Stimulated activated CD4-positive, alpha-beta T cell treated with anti-CD3 and anti-CD28 coated beads, Interleukin-2, amount 100 ng/mL, for 4 hours (primary cell): ENCODE data around the gene NTM.

Experiments used
- DNase-seq: peaks from one replicate; pipeline ENCODE4 v3.0.0-alpha.2; 2020; ENCODE audit warnings: low read depth

The NTM gene

GRCh38 chr11:131499199-131499598, 128.8 kb downstream of the NTM start:
- no peak for DNase-seq

DNA sequence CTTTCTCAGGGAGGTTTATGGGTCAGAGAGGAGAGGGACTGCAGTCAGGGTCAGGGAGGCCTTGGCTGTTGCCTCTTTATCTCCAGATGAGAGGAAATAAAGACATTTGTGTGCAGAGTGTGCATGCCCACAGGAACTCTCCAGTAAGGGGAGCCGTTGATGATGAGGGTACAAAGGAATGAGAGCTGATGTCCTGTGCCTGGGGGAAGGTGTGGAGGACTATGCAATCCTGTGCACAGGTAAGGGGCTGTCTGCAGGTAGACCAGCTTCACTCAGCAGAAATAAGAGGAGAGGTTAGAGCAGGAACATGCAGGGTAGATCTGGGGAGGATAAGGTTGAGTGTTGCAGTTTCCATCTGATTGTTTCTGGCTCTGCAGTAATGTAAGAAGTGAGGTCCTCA, 132.6 kb downstream of the NTM start:
- DNase-seq = no peak

DNA sequence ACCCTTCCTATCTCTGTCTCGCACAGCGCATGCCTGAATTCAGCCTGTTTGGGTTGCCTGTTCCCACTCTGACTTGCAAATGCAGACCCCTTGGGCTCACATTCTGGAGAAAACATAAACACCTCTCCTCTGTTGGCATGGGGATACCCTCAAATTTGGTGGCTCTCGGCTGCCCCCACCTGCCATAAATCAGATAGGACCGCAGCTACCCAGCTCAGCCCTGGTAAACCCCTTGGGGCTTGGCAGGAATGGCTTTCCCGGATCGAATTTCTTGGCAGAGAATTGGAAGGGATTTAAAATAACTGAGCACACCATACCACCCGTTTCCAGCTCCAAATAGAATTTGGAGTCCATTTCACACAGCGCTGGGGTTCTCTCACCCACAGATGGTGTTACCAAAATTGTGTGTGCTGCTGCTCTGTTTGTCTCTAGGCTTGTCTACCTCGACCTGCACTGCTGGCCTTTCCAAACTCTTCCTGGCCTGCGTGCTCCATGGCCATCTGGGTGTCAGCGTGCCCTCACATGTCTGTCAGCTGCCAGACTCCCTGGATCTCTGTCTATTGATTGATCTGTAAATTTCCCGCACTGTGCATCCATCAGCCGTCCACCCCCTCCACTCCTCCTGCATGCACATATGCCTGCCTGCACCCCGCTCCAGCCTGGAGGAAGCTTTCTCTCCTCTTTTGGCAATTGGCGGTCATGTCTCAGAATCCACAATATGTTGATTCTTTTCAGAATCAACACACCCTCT, 134.0 kb downstream of the NTM start:
- no peak for DNase-seq

DNA sequence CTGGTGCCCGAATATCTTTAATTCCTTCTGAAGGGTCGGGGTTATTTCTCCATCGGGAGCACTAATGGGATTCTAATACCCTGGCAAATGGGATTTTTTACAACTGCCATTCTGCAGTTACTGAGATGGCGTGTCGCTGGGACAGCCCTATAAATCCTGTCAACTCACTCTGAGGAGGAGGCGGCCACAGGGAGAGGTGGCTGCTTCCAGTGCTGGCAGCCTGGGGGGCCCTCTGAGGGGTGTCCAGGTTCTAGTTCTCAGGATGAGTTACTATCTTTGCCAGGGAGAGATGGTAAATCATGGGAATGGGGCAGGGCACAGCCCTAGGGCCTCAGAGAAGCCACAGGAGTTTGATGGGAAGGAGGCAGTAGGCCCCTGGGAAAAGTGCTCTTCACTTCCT, 135.9 kb downstream of the NTM start:
- no peak for DNase-seq

DNA sequence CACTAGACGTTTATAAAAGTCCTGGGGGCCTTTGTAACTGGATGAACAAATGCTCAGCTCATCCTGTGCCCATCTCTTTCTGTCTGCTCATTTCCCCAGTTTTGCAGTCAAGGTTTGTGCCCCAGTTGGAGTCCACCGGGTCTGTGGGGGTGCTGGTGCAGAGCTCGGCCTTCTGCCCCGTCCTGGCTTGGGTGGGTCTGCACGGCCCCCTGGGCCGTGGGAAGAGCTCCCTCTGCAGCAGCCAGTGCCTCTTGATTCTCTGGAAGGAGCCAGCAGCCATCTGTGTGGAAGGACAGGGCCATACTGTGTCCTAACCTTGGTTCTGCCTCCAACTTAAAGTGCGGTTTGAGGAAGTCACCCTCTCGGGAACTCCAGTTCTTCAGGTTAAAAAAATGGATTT, 140.2 kb downstream of the NTM start:
- DNase-seq = no peak

DNA sequence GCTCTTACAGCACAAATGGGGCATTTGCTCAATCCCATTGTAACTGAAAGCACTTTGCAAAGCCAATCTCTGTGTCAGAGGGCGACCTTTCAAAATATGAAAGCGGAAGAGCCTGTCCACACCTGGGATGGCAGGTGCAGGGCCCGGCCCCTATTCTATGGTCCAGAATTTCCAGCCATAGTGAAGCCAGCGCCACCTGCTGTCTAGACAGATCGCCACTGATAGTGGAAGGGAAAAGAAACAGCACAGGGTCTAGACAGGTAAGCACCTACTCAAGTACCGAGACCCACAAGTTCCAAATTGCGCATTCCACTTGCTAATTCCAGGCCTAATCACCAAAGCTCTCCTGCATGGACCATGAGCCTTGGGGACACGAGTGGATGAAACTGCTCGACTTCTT, 141.4 kb downstream of the NTM start:
- DNase-seq = no peak

DNA sequence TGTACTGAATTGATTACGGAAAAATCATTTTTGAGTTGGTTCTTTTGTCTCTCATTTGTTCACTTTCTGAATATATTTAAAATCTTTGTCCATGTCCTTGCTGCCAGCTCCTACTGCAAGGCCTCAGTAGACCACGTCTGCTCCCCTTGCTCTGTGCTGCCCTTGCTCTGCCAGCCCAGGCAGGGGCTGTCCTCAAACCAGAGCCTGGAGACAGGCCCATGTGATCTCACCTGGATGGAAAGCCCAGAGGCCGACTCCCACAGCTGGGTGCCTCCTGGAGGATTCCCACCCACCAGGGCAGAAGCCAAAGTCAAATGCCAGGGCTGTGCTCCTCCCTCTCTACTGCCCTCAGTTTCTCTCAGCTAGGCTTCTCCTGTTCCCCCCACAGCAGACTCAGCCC, 141.8 kb downstream of the NTM start:
- no peak for DNase-seq

DNA sequence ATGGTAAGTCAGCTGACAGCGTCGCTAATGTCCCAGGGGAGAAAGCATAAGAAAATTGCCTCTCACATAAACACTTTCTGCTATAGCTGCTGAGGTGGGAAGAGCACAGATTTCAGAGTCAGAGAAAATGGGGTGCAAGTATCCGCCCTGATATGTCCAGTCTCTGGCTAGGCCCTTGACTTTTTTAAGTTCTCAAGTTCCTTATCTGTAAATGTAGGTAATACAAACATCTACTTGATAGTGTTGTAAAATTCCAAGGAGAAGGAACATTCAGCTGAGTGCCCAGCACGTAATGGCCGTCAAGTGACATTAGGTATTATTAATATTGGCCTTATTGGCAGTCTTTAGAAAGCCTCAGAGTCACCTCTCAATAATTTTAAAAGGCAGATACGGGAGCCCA, 143.6 kb downstream of the NTM start:
- no peak for DNase-seq

DNA sequence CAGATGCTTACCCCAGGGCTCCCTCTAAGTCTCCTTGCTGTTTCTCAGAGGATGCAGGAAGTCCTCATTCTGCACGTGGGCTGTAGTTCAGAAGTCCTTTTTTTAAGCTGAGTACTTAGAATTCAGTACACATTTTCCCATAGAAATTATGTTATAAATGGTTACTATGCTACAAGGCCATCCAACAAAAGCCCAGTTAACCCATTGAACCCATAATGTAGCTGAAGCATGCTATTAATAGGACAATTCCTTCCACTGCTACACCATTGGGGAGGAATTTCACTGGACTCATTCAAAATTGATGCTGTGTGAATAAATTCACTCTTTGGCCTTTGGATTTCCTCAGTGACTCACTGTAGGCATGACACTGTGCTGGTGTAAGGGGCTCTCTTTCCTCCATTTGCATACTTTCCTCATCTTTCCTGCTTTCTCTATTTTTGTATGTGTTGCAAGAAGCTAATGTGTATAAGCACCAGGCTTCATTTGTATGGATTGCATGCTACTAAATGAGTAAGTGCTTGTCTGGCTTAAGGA, 148.0 kb downstream of the NTM start:
- no peak for DNase-seq

- no peak for DNase-seq
These were observed 152.4 kb downstream of the NTM start for GRCh38 chr11:131522851-131523250.

DNA sequence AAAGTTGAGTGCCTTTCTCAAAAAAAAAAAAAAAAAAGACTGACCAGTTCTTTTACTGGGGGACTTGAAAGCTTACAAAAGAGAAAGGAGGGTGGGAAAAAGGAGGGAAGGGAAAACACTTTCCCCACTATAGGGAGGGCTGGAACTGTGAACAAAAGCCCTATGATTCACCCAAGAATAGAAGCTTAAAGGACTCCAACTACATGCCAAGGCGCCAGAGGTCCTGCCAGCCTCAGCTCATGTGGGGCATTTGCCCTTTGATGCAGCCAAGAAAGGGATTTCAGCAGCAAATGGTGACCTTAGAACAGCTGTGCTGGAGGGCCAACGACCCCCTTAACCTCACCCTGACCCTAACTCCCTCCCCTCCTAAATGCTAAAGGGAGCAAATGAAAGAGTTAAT, 160.0 kb downstream of the NTM start:
- DNase-seq = no peak

GRCh38 chr11:131533149-131533548, 162.7 kb downstream of the NTM start:
- no peak for DNase-seq

GRCh38 chr11:131533998-131534397, 163.6 kb downstream of the NTM start:
- no peak for DNase-seq

DNA sequence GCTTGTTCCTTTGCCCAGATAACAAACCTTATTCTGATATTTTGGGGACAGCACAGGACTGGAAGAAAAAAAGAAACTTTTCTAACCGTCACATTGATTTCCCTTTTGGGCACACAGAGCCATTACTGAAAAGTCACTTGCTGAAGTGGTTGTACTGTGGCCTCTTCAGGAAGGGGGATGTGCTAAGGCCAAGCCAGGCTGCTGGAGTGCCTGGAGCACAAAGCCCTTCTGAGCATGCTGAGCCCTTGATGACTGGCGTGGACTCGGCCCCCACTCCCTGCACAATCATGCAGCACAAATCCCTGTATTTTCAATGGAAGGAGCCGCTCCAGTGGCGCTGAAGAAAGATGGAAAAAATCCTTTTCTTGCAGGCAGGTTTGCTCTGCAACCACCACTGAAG, 164.2 kb downstream of the NTM start:
- DNase-seq = no peak

DNA sequence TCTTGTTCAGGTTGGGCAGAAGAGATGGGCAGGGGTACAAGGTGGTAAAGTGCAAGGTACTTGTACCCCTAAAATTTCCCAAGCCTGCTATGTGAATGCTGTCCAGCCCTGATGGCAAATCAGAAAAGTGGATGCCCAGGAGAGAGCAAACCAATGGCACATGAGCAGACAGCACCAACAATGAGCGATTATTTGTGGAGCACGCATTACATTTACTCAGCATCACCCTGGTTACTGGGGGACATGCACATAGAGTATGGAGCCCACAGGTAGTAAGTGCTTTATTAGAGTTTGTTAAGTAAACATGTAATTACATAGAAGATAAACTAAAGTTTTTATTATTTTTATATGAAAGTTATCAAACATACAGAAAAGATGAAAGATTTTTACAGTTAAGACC, 165.7 kb downstream of the NTM start:
- no peak for DNase-seq

GRCh38 chr11:131537196-131537595, 166.8 kb downstream of the NTM start:
- DNase-seq = no peak

DNA sequence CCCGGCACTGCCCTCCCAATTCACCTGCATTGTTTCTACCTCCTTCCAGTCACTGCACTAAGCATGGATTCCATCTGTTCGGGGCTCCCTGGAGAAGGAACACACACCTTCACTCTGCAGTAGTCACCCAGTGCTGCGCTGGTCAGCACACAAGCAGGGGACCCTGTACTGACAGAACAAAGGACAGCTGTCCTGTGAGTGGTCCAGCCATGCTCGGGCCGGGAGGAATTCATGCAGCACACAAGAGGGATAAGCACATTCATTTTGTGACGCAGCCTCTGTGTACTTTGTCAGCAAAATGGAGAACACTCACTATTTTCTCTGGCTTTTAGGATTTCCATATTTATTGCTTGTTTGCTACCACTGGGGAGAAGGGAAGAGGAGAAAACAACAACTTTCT, 167.3 kb downstream of the NTM start:
- no peak for DNase-seq

- no peak for DNase-seq
These were observed 167.9 kb downstream of the NTM start for GRCh38 chr11:131538322-131538721.

GRCh38 chr11:131540676-131541075, 170.3 kb downstream of the NTM start:
- DNase-seq = no peak

DNA sequence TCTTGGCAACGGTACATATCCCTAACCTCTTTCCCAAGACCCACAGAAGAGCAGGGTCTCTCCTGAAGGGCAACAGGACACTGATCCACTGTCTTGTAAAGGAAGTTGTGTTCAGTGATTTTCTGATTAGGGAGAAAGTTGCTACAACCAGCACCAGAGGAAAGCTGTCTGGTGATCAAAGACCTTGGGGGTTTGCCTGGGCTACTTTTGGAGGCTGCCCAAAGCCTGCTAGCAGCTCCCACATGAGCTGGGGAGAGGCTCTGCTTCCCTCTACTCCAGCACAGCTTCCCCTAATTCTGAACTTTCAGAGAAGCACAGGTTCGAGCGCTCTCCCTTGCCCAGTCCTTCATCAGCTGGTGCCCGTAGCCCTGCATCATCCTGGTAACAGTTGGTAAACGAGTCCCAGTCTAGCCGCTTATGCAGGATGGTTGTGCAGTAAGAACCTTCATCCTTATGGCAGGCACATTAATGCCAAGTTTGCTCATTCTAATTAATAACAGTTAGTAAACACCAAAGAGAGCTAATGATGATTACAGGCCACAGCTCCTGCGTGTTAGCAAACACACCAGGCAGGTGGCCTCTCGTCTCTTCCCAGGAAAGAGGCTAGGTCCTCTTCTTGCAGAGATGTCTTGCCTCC, 173.1 kb downstream of the NTM start:
- DNase-seq = no peak

GRCh38 chr11:131544591-131544990, 174.2 kb downstream of the NTM start:
- no peak for DNase-seq

DNA sequence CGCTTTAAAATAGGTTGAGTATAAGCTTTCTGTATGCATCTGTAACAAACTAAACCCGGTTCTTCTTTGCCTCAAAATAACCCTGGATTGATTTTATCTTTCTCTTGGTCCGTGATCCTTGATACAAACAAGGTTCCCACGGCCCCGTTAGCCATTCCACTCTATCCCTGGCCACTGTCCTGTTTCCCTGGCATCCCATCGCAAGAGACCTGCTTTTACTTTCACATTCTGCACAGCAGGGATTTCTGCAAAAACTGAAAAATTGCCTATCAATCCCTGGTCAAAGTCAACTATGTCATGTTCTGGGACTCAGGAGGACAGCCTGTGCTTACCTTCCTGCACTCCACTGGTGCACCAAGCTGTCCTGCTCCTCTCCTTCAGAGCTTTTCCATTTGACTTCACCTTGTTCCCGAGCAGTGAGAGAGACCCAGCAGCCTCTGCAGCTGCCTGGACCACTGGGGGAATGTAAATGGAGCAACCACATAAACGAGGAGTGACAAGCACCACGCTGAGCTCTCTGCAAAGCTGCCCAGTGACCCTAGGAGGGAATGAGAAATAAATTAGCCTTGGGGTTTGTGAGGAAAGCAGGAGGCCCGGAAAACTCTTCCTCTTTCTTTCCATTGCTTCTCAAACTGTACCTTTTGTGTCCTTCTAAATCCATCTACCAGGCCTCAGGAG, 175.9 kb downstream of the NTM start:
- DNase-seq = no peak

- no peak for DNase-seq
These were observed 178.7 kb downstream of the NTM start for GRCh38 chr11:131549099-131549498.
